GM12801 (cell line): Measurements from ENCODE around the gene APH1B.

Experiments used
- CTCF ChIP-seq: IDR thresholded peaks from one replicate; pipeline ENCODE4 v1.5.1; 2011; ENCODE audit warnings: control low read depth; ENCODE audit not compliant: insufficient read length; ENCODE audit errors: extremely low read depth

Gene APH1B

GRCh38 chr15:63277038-63277892, at the start of gene APH1B:
Gene APH1B, plus strand, starts transcription at chr15:63277605. Its CDS starts 19 bp downstream, at chr15:63277624.
- no peak for TF ChIP-seq CTCF

GRCh38 chr15:63227689-63228088, 49.7 kb upstream of the APH1B start:
- no peak for TF ChIP-seq CTCF

- TF ChIP-seq CTCF, result no peak
Observed at GRCh38 chr15:63231206-63231605, 46.2 kb upstream of the APH1B start.

GRCh38 chr15:63231706-63232105, 45.7 kb upstream of the APH1B start:
- TF ChIP-seq CTCF, result no peak

- TF ChIP-seq CTCF, result no peak
Observed at GRCh38 chr15:63232405-63232804, 45.0 kb upstream of the APH1B start.

- no peak for TF ChIP-seq CTCF
Observed at GRCh38 chr15:63232943-63233342, 44.5 kb upstream of the APH1B start.

- TF ChIP-seq CTCF, result no peak
Observed at GRCh38 chr15:63233667-63234423, 43.6 kb upstream of the APH1B start.
